GM18907 (cell line): Measurements from ENCODE around the gene RPP40.
"Not testable (repeated sequence)": the region's sequence is repeated elsewhere in the genome, so short reads cannot be mapped to it uniquely, and the experiment has no call there.

Experiments
- ATAC-seq: cut with Tn5 transposase; IDR thresholded peaks from one replicate; pipeline ENCODE4 v1.9.1; 2021; ENCODE audit warnings: mild to moderate bottlenecking, moderate library complexity; ENCODE audit not compliant: unreplicated experiment

RPP40 gene

GRCh38 chr6:5003604-5004372 lies at the start of gene RPP40:
TSS of gene RPP40 (minus strand) at chr6:5004037. CDS start at chr6:5004002, 35 bp downstream.
- peak; percentile 91 for ATAC-seq

GRCh38 chr6:5053038-5053437 lies 49.2 kb upstream of the RPP40 start:
- ATAC-seq: no peak

- no peak for ATAC-seq
Observed at GRCh38 chr6:5051394-5051793, 47.6 kb upstream of the RPP40 start.

GRCh38 chr6:5050009-5050408 lies 46.2 kb upstream of the RPP40 start:
- ATAC-seq: no peak

- no peak for ATAC-seq
Observed at GRCh38 chr6:5046430-5046829, 42.6 kb upstream of the RPP40 start.

GRCh38 chr6:5045416-5045815 lies 41.6 kb upstream of the RPP40 start:
- no peak for ATAC-seq

- ATAC-seq: no peak
Observed at GRCh38 chr6:5044866-5045265, 41.0 kb upstream of the RPP40 start.

GRCh38 chr6:5042436-5042835 lies 38.6 kb upstream of the RPP40 start:
- ATAC-seq: no peak

- ATAC-seq: no peak
Observed at GRCh38 chr6:5041955-5042354, 38.1 kb upstream of the RPP40 start.

- ATAC-seq: no peak
Observed at GRCh38 chr6:5036269-5036668, 32.4 kb upstream of the RPP40 start.

- ATAC-seq: no peak
Observed at GRCh38 chr6:5034736-5035135, 30.9 kb upstream of the RPP40 start.

- ATAC-seq: no peak
Observed at GRCh38 chr6:5034328-5034727, 30.5 kb upstream of the RPP40 start.

- ATAC-seq: not testable (repeated sequence)
Observed at GRCh38 chr6:5033214-5033904, 29.5 kb upstream of the RPP40 start.

- not testable (repeated sequence) for ATAC-seq
Observed at GRCh38 chr6:5032706-5033105, 28.9 kb upstream of the RPP40 start.

GRCh38 chr6:5031150-5031549 lies 27.3 kb upstream of the RPP40 start:
- ATAC-seq: no peak

GRCh38 chr6:5030596-5031136 lies 26.8 kb upstream of the RPP40 start:
- ATAC-seq: peak; percentile 92

- no peak for ATAC-seq
Observed at GRCh38 chr6:5029609-5030008, 25.8 kb upstream of the RPP40 start.

- ATAC-seq: no peak
Observed at GRCh38 chr6:5028921-5029320, 25.1 kb upstream of the RPP40 start.

- ATAC-seq: no peak
Observed at GRCh38 chr6:5028301-5028700, 24.5 kb upstream of the RPP40 start.

- ATAC-seq: no peak
Observed at GRCh38 chr6:5025911-5026819, 22.3 kb upstream of the RPP40 start.

GRCh38 chr6:5023923-5024322 lies 20.1 kb upstream of the RPP40 start:
- no peak for ATAC-seq
